ENCODE measurements around the gene TSPAN15.

DNA sequence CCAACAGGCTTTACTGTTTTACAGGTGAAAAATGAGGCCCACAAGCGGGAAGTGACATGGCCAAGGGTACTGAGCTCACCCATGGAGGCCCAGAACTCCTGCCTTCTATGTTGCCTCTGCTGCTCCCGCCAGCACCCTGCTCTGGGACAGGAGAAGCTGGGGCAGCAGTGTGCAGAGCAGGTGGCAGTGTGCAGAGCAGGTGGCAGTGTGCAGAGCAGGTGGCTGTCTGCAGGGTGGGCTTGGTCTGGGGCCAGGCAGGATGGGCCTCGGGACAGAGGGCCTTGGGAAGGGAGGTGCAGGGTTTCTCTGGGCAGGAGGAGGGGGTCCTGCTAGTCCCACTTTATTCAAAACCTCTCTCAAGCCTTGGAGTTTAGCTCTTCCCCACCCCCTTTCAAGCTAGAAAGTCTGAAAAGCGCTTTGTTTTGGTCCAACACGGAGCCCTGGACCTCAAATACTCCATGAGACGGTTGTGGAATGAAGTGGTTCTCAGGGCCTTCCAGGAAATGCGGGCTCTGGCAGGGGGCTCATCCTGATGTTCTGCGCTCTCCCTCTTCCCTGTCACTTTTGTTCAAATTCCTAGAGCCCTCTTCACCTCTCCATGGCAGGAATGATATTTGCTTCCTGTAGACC lies 26.8 kb downstream of the TSPAN15 start:
- TF ChIP-seq, protein P1, sequence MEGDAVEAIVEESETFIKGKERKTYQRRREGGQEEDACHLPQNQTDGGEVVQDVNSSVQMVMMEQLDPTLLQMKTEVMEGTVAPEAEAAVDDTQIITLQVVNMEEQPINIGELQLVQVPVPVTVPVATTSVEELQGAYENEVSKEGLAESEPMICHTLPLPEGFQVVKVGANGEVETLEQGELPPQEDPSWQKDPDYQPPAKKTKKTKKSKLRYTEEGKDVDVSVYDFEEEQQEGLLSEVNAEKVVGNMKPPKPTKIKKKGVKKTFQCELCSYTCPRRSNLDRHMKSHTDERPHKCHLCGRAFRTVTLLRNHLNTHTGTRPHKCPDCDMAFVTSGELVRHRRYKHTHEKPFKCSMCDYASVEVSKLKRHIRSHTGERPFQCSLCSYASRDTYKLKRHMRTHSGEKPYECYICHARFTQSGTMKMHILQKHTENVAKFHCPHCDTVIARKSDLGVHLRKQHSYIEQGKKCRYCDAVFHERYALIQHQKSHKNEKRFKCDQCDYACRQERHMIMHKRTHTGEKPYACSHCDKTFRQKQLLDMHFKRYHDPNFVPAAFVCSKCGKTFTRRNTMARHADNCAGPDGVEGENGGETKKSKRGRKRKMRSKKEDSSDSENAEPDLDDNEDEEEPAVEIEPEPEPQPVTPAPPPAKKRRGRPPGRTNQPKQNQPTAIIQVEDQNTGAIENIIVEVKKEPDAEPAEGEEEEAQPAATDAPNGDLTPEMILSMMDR (conservative IDR thresholded peaks at IDR 0.05; ENCODE audit: low read depth, low read length), result no peak
- TF ChIP-seq POLR2A (IDR thresholded peaks at IDR 0.05; ENCODE audit: low read depth, low read length) (no peak), CEBPB (IDR thresholded peaks at IDR 0.05; ENCODE audit: low read depth, low read length) (no peak), SMC3 (IDR thresholded peaks at IDR 0.05; ENCODE audit: low read depth, low read length) (no peak), RAD21 (IDR thresholded peaks at IDR 0.05; ENCODE audit: low read length) (no peak), MAZ (IDR thresholded peaks at IDR 0.05; ENCODE audit: borderline replicate concordance, low read depth, low read length) (no peak), RFX5 (IDR thresholded peaks at IDR 0.05; ENCODE audit: low read depth, low read length) (no peak), CHD1 (IDR thresholded peaks at IDR 0.05; ENCODE audit: low read depth, low read length) (no peak), RCOR1 (IDR thresholded peaks at IDR 0.05; ENCODE audit: insufficient replicate concordance, low read length) (no peak)
- TF ChIP-seq, protein P2, sequence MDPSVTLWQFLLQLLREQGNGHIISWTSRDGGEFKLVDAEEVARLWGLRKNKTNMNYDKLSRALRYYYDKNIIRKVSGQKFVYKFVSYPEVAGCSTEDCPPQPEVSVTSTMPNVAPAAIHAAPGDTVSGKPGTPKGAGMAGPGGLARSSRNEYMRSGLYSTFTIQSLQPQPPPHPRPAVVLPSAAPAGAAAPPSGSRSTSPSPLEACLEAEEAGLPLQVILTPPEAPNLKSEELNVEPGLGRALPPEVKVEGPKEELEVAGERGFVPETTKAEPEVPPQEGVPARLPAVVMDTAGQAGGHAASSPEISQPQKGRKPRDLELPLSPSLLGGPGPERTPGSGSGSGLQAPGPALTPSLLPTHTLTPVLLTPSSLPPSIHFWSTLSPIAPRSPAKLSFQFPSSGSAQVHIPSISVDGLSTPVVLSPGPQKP (IDR thresholded peaks at IDR 0.05; ENCODE audit: borderline replicate concordance, low read depth, low read length), result no peak
